HCT116 (cell line): ENCODE results near the gene SAT1. TPM values are rescaled to one million over a fixed set of nuclear protein-coding genes. Genes with fewer than 3 reads are reported as not detected.

ENCODE experiments used
- ATAC-seq: fragments of 200-7000 bp; cut with Tn5 transposase; 2 replicates; pipeline ENCODE4 v1.9.1; 2020; ENCODE audit warnings: mild to moderate bottlenecking, moderate library complexity
- BruUV-seq: library from RNA; stranded (reverse); fragments of 400-500 nt; replicated peaks from 2 replicates; lab custom pipeline; 2021; lab: Mats Ljungman, UMichigan
- CTCF ChIA-PET: fragments of 300-600 bp; sonication (Branson Sonifier 250); formaldehyde crosslinking; loops from one replicate; lab custom pipeline; 2021; ENCODE audit warnings: antibody characterized with exemption; lab: Charles Lee
- POLR2A ChIA-PET: fragments of 300-600, 350-600 bp; sonication (Branson Sonifier 250); formaldehyde crosslinking; loops from one replicate; lab custom pipeline; 2021; ENCODE audit warnings: antibody characterized with exemption; lab: Charles Lee
- RAD21 ChIA-PET, 2 experiments: fragments of 300-600 bp; sonication (Branson Sonifier 250); formaldehyde crosslinking; loops; one replicate each; lab custom pipeline; 2023; ENCODE audit warnings: low total read pairs in 2 of 2; ENCODE audit not compliant: uncharacterized antibody in 2 of 2, unreplicated experiment in 2 of 2, low non-redundant PET in 1 of 2; lab: Charles Lee
- DNase-seq: peaks from one replicate; pipeline ENCODE4 v3.0.0-alpha.2; 2010; ENCODE audit warnings: low read depth, low spot score
- H2AFZ ChIP-seq: fragments of 200-600 bp; shearing (Covaris generic), sonication (generic); 2 replicates; pipeline ENCODE4 v1.6.1; 2017; ENCODE audit warnings: low read depth, mixed run types, mixed read lengths, antibody characterized with exemption, low read length; ENCODE audit not compliant: poor library complexity, severe bottlenecking
- H3K27ac ChIP-seq: 2 replicates; pipeline ENCODE4 v1.5.1; 2012; ENCODE audit warnings: low read depth, low read length
- H3K27me3 ChIP-seq: fragments of 200-600 bp; sonication (generic); 2 replicates; pipeline ENCODE4 v1.6.1; 2016; ENCODE audit warnings: mixed run types, low read length, mixed read lengths; ENCODE audit not compliant: insufficient read depth
- H3K36me3 ChIP-seq, 2 experiments: fragments of 200-500 bp in 1 of 2; fragments of 200-600 bp in 1 of 2; sonication (Bioruptor generic) in 1 of 2; sonication (generic) in 1 of 2; 2 replicates each; pipeline versions ENCODE4 v1.5.1 to v1.6.1; 2014 to 2016; ENCODE audit warnings: low read length in 2 of 2, inconsistent platforms in 1 of 2, mixed read lengths in 1 of 2, mixed run types in 1 of 2; ENCODE audit not compliant: insufficient read depth in 2 of 2, control insufficient read depth in 1 of 2
- H3K4me1 ChIP-seq, 2 experiments: fragments of 200-600 bp in 1 of 2; sonication (generic) in 1 of 2; 2 replicates each; pipeline versions ENCODE4 v1.5.1 to v1.6.1; 2012 to 2017; ENCODE audit warnings: low read length in 2 of 2, inconsistent platforms in 1 of 2, mild to moderate bottlenecking in 1 of 2, mixed read lengths in 1 of 2, mixed run types in 1 of 2, moderate library complexity in 1 of 2; ENCODE audit not compliant: insufficient read depth in 2 of 2, control insufficient read depth in 1 of 2
- H3K4me2 ChIP-seq: fragments of 200-600 bp; sonication (generic); 2 replicates; pipeline ENCODE4 v1.6.1; 2017; ENCODE audit warnings: mixed run types, low read length, mixed read lengths
- H3K4me3 ChIP-seq, 2 experiments: fragments of 200-600 bp in 1 of 2; sonication (generic) in 1 of 2; replicated peaks in 1 of 2; 2 replicates each; pipeline ENCODE4 v1.5.1; 2011 to 2016; ENCODE audit warnings: low read length in 2 of 2, control low read depth in 1 of 2, low read depth in 1 of 2, mild to moderate bottlenecking in 1 of 2, mixed read lengths in 1 of 2, mixed run types in 1 of 2
- H3K79me2 ChIP-seq: fragments of 200-600 bp; sonication (generic); 2 replicates; pipeline ENCODE4 v1.6.1; 2017; ENCODE audit warnings: mild to moderate bottlenecking, mixed run types, low read length, moderate library complexity, mixed read lengths; ENCODE audit not compliant: insufficient read depth
- H3K9ac ChIP-seq: fragments of 200-600 bp; sonication (generic); 2 replicates; pipeline ENCODE4 v1.6.1; 2016; ENCODE audit warnings: low read length, mixed read lengths
- H3K9me2 ChIP-seq: fragments of 200-600 bp; sonication (generic), shearing (Covaris generic); 2 replicates; pipeline ENCODE4 v1.6.1; 2017; ENCODE audit warnings: mixed run types, mild to moderate bottlenecking, moderate library complexity; ENCODE audit not compliant: insufficient read depth
- H3K9me3 ChIP-seq, 2 experiments: fragments of 200-500 bp in 1 of 2; fragments of 200-600 bp in 1 of 2; sonication (Bioruptor generic) in 1 of 2; sonication (generic) in 1 of 2; 2 replicates each; pipeline ENCODE4 v1.6.1; 2014 to 2017; ENCODE audit warnings: low read length in 2 of 2, mixed read lengths in 2 of 2, inconsistent platforms in 1 of 2, low read depth in 1 of 2, mild to moderate bottlenecking in 1 of 2, mixed run types in 1 of 2, moderate library complexity in 1 of 2; ENCODE audit not compliant: control insufficient read depth in 1 of 2, insufficient read depth in 1 of 2
- H4K20me1 ChIP-seq: fragments of 200-600 bp; sonication (generic), shearing (Covaris generic); 2 replicates; pipeline ENCODE4 v1.6.1; 2017; ENCODE audit warnings: mixed run types, mild to moderate bottlenecking, moderate library complexity; ENCODE audit not compliant: insufficient read depth
- ATF3 ChIP-seq: IDR thresholded peaks from 2 replicates; pipeline ENCODE4 v1.6.1; 2012
- CBX3 ChIP-seq: IDR thresholded peaks from 2 replicates; pipeline ENCODE4 v1.6.1; 2012; ENCODE audit warnings: low read depth
- EZH2 ChIP-seq: fragments of 200-600 bp; sonication (generic); IDR thresholded peaks from 2 replicates; pipeline ENCODE4 v1.6.1; 2017; ENCODE audit warnings: antibody characterized with exemption, mixed run types
- POLR2A ChIP-seq: IDR thresholded peaks from 2 replicates; pipeline ENCODE4 v1.7.0; 2011; ENCODE audit warnings: borderline replicate concordance; ENCODE audit not compliant: insufficient read depth, insufficient read length; ENCODE audit errors: extremely low read depth
- POLR2AphosphoS5 ChIP-seq: IDR thresholded peaks from 2 replicates; pipeline ENCODE4 v1.6.1; 2011; ENCODE audit warnings: mild to moderate bottlenecking, low read depth, low read length, moderate library complexity
- RAD21 ChIP-seq: IDR thresholded peaks from 2 replicates; pipeline ENCODE4 v1.6.1; 2012; ENCODE audit warnings: low read depth, mild to moderate bottlenecking
- SIN3A ChIP-seq: IDR thresholded peaks from 2 replicates; pipeline ENCODE4 v1.6.1; 2012; ENCODE audit warnings: low read depth
- SP1 ChIP-seq: IDR thresholded peaks from 2 replicates; pipeline ENCODE4 v1.6.1; 2012; ENCODE audit warnings: low read depth
- TCF7L2 ChIP-seq: IDR thresholded peaks from 2 replicates; pipeline ENCODE4 v1.7.0; 2011; ENCODE audit warnings: borderline replicate concordance, inconsistent platforms; ENCODE audit not compliant: insufficient read depth, insufficient read length; ENCODE audit errors: extremely low read depth
- intact Hi-C: fragments of 100-400 bp; cut with micrococcal nuclease; formaldehyde crosslinking; loops from 2 replicates; pipeline ENCODE4 v1.10.0; 2022
- total RNA-seq: library from RNA; stranded (reverse); gene quantifications from one replicate; pipeline ENCODE4 v1.2.1, GENCODE V29; 2021; ENCODE audit not compliant: unreplicated experiment

Gene SAT1
- total RNA-seq, 1 experiment from 2014 or later = 821 TPM

- Histone ChIP-seq H3K36me3 (peaks cover 7 to 17% of the 10 kb centered on the region in 2 experiments), H3K27ac (peak overlapping the region; percentile 78; the same call in 1 of the 2 replicates), H3K9me3 (no peaks in the 10 kb centered on the region), H3K27me3 (no peaks in the 10 kb centered on the region), H3K9me2 (no peaks in the 10 kb centered on the region), H4K20me1 (0 out of 2 replicates have a peak, but pooled peaks cover 6% of the 10 kb centered on the region), H3K4me1 (peaks cover 17 to 49% of the 10 kb centered on the region in 2 experiments), H3K4me3 (no peak overlapping the region), H3K4me2 (0 out of 2 replicates have a peak overlapping the region, but pooled peaks have one; percentile 86), H3K9ac (no peak overlapping the region), H3K79me2 (peaks cover 18% of the 10 kb centered on the region)
- ChIA-PET RAD21 (interaction anchor here in 1 of 2 experiments (0.7 kb wide), 1 partner anchor 114 kb away, joined by 3 read pairs; no protein-coding TSS in a partner anchor), POLR2A (interaction anchor here (1.0 to 7.7 kb wide), 6 partner anchors 10 to 115 kb away, joined by 3 to 75 read pairs (median 7); no protein-coding TSS in a partner anchor), CTCF (interaction anchor here (2.9 kb wide), 1 partner anchor 115 kb away, joined by 14 read pairs; no protein-coding TSS in a partner anchor)
- ATAC-seq (no peak), DNase-seq (no peak)
- intact Hi-C loops = no loop called here
- TF ChIP-seq POLR2A (peak; percentile 21), SIN3A (no peak), POLR2AphosphoS5 (peak; percentile 66)
- TF ChIP-seq, all 23 proteins: peak for 2
- no peak overlapping the region for H2AFZ ChIP-seq
- no TSS peak for BruUV-seq
These were observed 3.4 kb downstream of the SAT1 start for GRCh38 chrX:23786268-23786815.

- H3K4me2 ChIP-seq = no peak overlapping the region
- ATAC-seq = no peak
- CTCF ChIA-PET = interaction anchor here (2.9 kb wide), 1 partner anchor 114 kb away, joined by 14 read pairs; no protein-coding TSS in a partner anchor
These were observed 4.8 kb downstream of the SAT1 start for GRCh38 chrX:23787745-23788118.

More at GRCh38 chrX:23787745-23788118, 4.8 kb downstream of the SAT1 start:
- no peaks in the 10 kb centered on the region for H3K9me2 ChIP-seq
- no peak for TF ChIP-seq SP1
- no peak for TF ChIP-seq RAD21
- TF ChIP-seq POLR2A = no peak
- no peak for TF ChIP-seq POLR2AphosphoS5
- TF ChIP-seq ATF3 = no peak
- TF ChIP-seq CBX3 = no peak
- no peak for TF ChIP-seq TCF7L2
- TF ChIP-seq EZH2 = no peak
- H3K79me2 ChIP-seq = peaks cover 18% of the 10 kb centered on the region
- DNase-seq = no peak
- 0 out of 2 replicates have a peak, but pooled peaks cover 6% of the 10 kb centered on the region for H4K20me1 ChIP-seq
- no peak overlapping the region for H2AFZ ChIP-seq
- H3K9ac ChIP-seq = no peak overlapping the region
- H3K4me3 ChIP-seq = no peak overlapping the region
- BruUV-seq = no TSS peak
- H3K9me3 ChIP-seq = no peaks in the 10 kb centered on the region
- peaks cover 7 to 17% of the 10 kb centered on the region in 2 experiments for H3K36me3 ChIP-seq
- H3K4me1 ChIP-seq = peaks cover 14 to 39% of the 10 kb centered on the region in 2 experiments
- RAD21 ChIA-PET = interaction anchor here in 1 of 2 experiments (1.0 kb wide), 1 partner anchor 114 kb away, joined by 4 read pairs; no protein-coding TSS in a partner anchor
- intact Hi-C loops = loop anchor here (2.0 kb wide), 1 partner anchor 19 kb away; no protein-coding TSS in a partner anchor
- POLR2A ChIA-PET = interaction anchor here (0.6 to 7.7 kb wide), 7 partner anchors 10 to 120 kb away, joined by 3 to 75 read pairs (median 4); no protein-coding TSS in a partner anchor
- H3K27ac ChIP-seq = peak overlapping the region; percentile 53
- no peaks in the 10 kb centered on the region for H3K27me3 ChIP-seq
